CD4-positive, alpha-beta T cell treated with Interleukin-6 for 4 hours (primary cell): Measurements from ENCODE around the gene GJB6.
"Not testable (repeated sequence)": the region's sequence is repeated elsewhere in the genome, so short reads cannot be mapped to it uniquely, and the experiment has no call there.

Experiments used
- DNase-seq: peaks from one replicate; pipeline ENCODE4 v3.0.0-alpha.2; 2020; ENCODE audit warnings: mixed read lengths

The GJB6 gene

DNA sequence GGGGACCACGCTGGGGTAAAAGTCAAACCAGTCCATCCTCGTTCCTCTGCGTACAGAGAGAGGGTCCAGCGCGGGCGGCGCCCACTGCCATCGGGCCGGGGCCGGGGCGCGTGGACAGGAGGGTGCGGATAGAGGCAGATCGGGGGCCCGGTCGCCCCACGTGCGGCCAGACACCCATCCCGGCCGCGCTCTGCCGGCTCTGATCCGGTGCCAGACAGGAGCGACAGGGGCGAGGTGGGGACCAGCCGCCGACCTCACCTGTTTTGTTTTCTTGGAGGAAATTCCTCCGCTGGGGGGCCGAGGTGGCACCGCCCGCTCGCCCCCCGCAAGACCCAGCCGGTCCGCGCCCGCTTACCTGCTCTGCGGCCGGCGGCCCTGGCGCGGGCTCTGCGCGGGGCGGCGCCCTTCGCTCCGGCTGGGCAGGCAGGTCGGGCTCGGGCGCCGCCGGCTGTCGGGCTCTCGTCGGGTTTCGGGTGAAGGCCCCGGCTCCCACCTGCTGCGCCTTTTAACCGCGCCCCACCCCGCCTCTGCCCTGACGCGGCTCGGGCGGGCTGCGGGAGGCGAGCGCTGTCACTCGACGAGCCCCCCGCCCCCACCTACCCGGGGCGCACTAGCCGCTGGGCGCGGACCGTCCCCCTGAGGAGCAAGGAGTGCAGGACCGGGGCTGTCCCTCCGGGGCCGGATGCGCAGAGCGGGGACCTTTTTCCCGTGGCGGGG is at the start of gene GJB6:
TSS of gene GJB6 (minus strand) at position 481 of the 717 bp plus-strand sequence. CDS start 8,839 bp downstream, outside the sequence.
- DNase-seq: peak; percentile 29

GRCh38 chr13:20276901-20277300 is 44.8 kb upstream of the GJB6 start:
- not testable (repeated sequence) for DNase-seq

- DNase-seq: no peak
Measured at GRCh38 chr13:20274466-20274865, 42.3 kb upstream of the GJB6 start.

DNA sequence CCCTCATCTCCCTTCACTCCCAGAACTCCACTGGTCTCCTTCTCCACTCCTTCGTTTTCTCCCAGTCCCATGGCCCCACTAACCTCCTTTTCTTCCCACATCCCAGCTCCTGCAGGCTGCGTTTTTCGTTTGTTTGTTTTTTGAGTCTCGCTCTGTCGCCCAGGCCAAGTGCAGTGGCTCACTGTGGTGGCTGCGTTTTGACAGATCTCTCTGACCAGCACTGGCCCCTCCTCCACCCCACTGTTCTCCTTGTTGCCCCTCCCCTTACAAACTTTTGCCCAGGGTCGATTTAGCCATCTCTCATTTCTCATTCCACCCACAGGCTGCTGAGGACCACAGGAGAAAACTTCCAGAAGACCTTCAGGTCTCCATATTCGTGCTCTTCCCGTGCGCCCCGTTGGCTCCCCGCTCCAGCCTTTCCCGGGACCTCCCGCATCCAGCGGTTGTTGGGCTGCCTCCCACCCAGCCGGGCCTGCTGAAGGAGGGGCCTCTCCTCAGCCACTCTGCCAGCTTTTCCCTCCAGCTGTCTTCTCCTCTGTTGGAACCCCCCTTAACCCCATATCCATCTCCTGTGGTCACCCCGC is 40.6 kb upstream of the GJB6 start:
- no peak for DNase-seq

GRCh38 chr13:20272104-20272503 is 40.0 kb upstream of the GJB6 start:
- DNase-seq: no peak

DNA sequence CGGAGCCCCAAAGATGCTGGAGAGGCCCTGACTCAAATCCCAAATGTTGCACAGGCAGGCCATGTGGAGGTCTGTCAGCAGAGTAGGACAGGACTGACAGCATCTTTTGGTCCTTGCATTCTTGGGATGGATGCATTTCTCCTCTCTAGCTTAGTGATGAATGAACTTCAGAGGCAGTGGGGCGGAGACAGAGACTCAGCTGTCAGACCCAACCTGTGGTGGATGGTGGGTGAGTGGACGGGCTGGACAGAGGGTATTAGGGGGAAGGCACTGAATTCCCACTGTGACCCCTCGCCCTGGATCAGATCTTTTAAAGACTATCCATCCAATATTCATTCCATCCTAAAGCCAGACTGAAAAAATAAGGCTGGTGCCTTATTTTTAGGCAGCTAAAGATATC is 39.3 kb upstream of the GJB6 start:
- no peak for DNase-seq

DNA sequence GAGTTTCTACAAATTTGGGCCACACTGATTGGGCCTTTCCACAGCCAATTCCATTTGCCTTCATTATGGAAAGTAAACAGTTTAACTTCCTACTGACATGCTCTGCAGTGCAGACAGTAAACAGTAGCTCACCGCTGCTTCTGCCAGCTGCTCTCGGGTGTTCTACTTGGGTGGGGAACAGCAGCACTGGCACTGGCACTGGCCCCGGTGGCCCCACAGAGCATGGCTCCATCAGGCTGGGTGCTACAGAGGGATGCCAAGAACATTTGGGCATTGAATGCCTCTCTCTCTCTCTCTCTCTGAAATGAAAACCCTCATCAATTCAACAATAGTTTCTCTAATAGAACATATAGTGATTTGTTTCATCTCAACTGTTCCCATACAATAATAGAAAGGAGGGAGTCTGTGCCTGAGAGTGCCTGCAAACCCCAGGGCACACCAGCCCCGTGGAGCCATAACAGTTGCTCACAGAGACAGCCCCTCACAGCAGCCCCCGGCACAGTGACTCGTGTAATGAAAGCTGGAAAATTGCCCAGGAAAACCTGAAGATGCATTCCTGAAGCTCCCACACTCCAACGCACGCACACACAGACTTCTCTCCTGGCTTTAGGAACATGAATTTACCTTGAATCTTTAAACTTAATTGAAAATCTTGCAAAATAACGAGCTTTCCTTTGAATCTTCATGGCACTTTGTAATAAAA is 38.2 kb upstream of the GJB6 start:
- no peak for DNase-seq

- no peak for DNase-seq
Measured at GRCh38 chr13:20264271-20265018, 32.3 kb upstream of the GJB6 start.

GRCh38 chr13:20263393-20264044 is 31.4 kb upstream of the GJB6 start:
- DNase-seq: no peak

- no peak for DNase-seq
Measured at GRCh38 chr13:20258963-20259288, 26.8 kb upstream of the GJB6 start.

GRCh38 chr13:20258208-20258962 is 26.3 kb upstream of the GJB6 start:
- no peak for DNase-seq

GRCh38 chr13:20254076-20254475 is 22.0 kb upstream of the GJB6 start:
- DNase-seq: no peak

DNA sequence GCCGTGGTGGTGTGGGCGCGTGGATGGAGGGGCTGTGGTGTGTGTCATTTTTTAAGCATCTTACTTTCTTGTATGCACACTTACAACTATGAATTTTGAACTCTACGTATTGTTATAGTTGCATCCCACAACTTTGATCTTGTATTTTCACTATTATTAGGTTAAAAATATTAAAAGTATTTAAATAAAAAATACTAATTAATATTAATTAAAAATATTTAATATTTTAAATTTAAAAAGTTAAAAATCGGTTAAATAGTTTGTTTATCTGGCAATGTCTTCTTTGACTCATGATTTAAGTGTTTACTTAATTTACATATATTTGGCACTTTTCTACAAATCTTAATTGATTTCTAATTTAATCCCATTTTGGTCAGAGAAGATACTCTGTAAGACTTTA is 17.8 kb upstream of the GJB6 start:
- DNase-seq: no peak

DNA sequence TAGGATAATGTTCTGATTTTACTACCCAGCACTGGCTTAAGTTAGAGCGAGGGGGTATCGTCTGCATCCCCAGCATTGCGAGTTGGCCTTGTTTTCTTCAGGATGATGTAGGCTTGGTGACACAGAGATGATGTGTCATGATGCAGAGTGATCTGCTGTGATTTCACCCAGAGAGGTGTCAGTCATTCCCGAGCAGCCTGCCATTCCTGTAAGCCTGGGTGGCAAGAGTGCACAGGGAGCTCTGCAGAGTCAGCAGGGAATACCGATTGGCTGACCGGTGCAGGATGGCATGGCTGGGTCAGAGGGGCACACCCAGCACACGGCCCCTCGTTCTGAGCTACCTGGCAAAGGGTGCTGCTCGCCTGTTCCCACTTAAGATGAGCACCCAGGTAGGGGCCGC is 15.8 kb upstream of the GJB6 start:
- no peak for DNase-seq

GRCh38 chr13:20247403-20247802 is 15.3 kb upstream of the GJB6 start:
- DNase-seq: no peak

DNA sequence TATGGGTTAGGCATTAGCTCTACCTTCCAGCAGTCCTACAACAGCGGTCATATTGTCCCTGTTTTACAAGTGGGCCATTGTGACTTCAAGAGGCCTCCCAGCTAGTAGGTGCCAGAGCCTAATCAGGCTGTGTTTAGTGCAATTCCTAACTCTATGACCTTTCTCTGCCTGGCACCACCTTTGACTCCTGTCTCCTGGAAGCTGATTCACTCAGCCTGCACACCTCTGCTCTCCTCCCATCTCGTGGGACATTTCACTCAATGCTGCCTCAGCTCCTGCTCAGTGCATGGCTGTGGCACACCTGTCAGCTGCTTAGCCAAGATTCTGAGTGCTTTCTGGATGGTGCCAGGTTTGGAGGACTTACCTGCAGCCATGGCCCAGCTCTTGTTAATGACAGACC is 9.5 kb upstream of the GJB6 start:
- no peak for DNase-seq

DNA sequence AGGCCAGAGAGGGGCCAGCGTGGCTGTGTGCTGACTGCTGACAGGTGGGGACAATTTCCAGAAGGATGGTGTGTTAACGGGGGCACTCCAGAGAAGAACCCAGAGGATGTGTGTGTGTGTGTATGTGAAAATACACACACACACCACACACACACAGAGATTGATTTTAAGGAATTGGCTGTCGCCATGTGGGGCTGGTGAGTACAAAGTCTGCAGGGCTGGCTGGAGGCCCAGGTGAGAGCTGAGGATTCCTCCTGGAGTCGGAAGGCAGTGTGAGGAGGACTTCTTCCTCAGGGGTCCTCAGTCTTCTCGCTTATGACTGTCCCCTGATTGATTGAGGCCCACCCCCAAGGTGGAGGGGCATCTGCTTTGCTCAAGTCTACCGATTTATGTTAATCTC is 7.6 kb upstream of the GJB6 start:
- DNase-seq: no peak

- no peak for DNase-seq
Measured at GRCh38 chr13:20232556-20233277, 598 bp upstream of the GJB6 start.

GRCh38 chr13:20230913-20231838 is 943 bp downstream of the GJB6 start:
- peak; percentile 40 for DNase-seq

DNA sequence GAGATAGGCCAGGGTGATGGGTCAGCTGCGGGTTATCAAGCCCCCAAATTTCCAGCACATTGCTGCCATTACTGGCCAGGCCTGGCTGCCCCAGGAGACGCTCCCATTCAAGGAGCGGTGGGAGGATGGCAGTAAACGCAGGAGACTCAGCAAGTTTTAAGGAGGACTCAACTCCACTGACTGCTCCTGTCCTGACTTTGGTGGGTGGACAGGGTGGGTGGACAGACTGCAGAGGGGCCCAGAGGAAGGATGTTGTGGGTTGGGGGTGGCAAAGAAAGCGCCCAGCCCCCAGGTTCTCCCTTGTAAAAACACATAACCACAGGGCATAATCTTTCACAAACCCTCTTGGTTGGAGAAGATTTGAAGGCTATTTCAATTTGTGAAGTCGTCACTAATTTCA is 4.4 kb downstream of the GJB6 start:
- no peak for DNase-seq
